NB4 (cell line): ENCODE data around the gene HIGD1C.

Experiments used
- CTCF ChIP-seq: IDR thresholded peaks from one replicate; pipeline ENCODE4 v1.5.1; 2012; ENCODE audit warnings: low read depth, low read length
- POLR2A ChIP-seq: IDR thresholded peaks from 2 replicates; pipeline ENCODE4 v1.6.1; 2011; ENCODE audit warnings: mild to moderate bottlenecking; ENCODE audit not compliant: insufficient read length; ENCODE audit errors: extremely low read depth

- TF ChIP-seq CTCF: no peak
- no peak for TF ChIP-seq POLR2A
These were observed 17.1 kb upstream of the HIGD1C start for GRCh38 chr12:50934981-50935807.
